GM12875 (cell line): Measurements from ENCODE around the gene KPRP.

Experiments used
- H3K4me3 ChIP-seq: one replicate; pipeline ENCODE4 v1.5.1; 2011; ENCODE audit warnings: low read depth, low read length, control low read depth
- TF ChIP-seq, protein P1 (sequence below): IDR thresholded peaks from 2 replicates; pipeline ENCODE4 v1.5.1; 2011; ENCODE audit warnings: low read depth, mild to moderate bottlenecking, control low read depth, inconsistent platforms, low read length, moderate library complexity, borderline replicate concordance; ENCODE audit not compliant: insufficient read depth

The KPRP gene

GRCh38 chr1:152796421-152796820, 38.6 kb downstream of the KPRP start, which contains the start of gene LCE1D:
TSS of gene LCE1D (plus strand) at chr1:152796721. CDS start at chr1:152797795, 1,074 bp downstream.
- no peak within 1 kb of the TSS for H3K4me3 ChIP-seq
- TF ChIP-seq, protein P1, sequence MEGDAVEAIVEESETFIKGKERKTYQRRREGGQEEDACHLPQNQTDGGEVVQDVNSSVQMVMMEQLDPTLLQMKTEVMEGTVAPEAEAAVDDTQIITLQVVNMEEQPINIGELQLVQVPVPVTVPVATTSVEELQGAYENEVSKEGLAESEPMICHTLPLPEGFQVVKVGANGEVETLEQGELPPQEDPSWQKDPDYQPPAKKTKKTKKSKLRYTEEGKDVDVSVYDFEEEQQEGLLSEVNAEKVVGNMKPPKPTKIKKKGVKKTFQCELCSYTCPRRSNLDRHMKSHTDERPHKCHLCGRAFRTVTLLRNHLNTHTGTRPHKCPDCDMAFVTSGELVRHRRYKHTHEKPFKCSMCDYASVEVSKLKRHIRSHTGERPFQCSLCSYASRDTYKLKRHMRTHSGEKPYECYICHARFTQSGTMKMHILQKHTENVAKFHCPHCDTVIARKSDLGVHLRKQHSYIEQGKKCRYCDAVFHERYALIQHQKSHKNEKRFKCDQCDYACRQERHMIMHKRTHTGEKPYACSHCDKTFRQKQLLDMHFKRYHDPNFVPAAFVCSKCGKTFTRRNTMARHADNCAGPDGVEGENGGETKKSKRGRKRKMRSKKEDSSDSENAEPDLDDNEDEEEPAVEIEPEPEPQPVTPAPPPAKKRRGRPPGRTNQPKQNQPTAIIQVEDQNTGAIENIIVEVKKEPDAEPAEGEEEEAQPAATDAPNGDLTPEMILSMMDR, result no peak

- no peak overlapping the region for H3K4me3 ChIP-seq
- TF ChIP-seq, protein P1, result no peak
Measured at GRCh38 chr1:152801333-152801732, 43.5 kb downstream of the KPRP start.

GRCh38 chr1:152806576-152806975, 48.8 kb downstream of the KPRP start, which contains the start of gene LCE1C:
TSS of gene LCE1C (minus strand) at chr1:152806651. CDS start at chr1:152805478, 1,173 bp downstream.
- no peak within 1 kb of the TSS for H3K4me3 ChIP-seq
- TF ChIP-seq, protein P1, result no peak

DNA sequence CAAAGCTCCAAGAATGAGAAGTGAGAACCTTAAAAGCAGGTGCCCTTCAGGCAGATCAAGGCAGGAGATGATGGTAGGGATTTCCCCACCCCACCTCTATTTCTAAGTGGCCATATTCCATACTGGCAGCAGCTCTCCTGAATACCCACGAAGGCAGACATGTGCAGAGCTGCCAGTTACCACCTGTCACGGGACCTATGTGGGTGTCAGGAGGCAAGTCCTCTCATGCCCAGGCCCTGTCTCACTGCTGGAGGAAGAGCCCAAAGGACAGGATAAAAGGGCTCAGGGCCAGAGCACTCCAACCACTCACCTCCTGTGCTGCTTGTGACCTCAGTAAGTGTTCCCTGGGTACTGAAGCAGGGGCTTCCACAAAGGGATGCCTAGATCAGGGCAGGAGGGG, 53.2 kb downstream of the KPRP start:
- TF ChIP-seq, protein P1, result no peak
- no peak overlapping the region for H3K4me3 ChIP-seq
